H9 (cell line): ENCODE measurements around the gene CRHR1. TPM values are rescaled to one million over a fixed set of nuclear protein-coding genes. Genes with fewer than 3 reads are reported as not detected.

Experiments used
- DNase-seq: peaks from one replicate; pipeline ENCODE4 v3.0.0-alpha.2; 2017
- H2AFZ ChIP-seq: one replicate; pipeline ENCODE4 v1.6.1; 2013; ENCODE audit warnings: mild to moderate bottlenecking, low read length, control low read depth, moderate library complexity
- H2AK5ac ChIP-seq: 2 replicates; pipeline ENCODE4 v1.6.1; 2013; ENCODE audit warnings: low read length, control low read depth, mixed read lengths; ENCODE audit not compliant: insufficient read length
- H2BK120ac ChIP-seq: one replicate; pipeline ENCODE4 v1.6.1; 2013; ENCODE audit warnings: low read depth, mild to moderate bottlenecking, low read length, control low read depth, inconsistent platforms; ENCODE audit not compliant: poor library complexity, severe bottlenecking
- H2BK12ac ChIP-seq: 2 replicates; pipeline ENCODE4 v1.6.1; 2013; ENCODE audit warnings: low read length, control low read depth, mixed read lengths, low read depth; ENCODE audit not compliant: insufficient read length
- H2BK15ac ChIP-seq: 2 replicates; pipeline ENCODE4 v1.6.1; 2013; ENCODE audit warnings: low read depth, low read length, control low read depth
- H2BK20ac ChIP-seq: one replicate; pipeline ENCODE4 v1.6.1; 2013; ENCODE audit warnings: low read depth, mild to moderate bottlenecking, low read length, control low read depth, inconsistent platforms; ENCODE audit not compliant: poor library complexity, severe bottlenecking
- H2BK5ac ChIP-seq: 2 replicates; pipeline ENCODE4 v1.6.1; 2013; ENCODE audit warnings: low read length, control low read depth, mixed read lengths; ENCODE audit not compliant: insufficient read length
- H3K14ac ChIP-seq: 2 replicates; pipeline ENCODE4 v1.6.1; 2013; ENCODE audit warnings: low read length, control low read depth; ENCODE audit not compliant: insufficient read depth
- H3K18ac ChIP-seq: 2 replicates; pipeline ENCODE4 v1.6.1; 2013; ENCODE audit warnings: low read depth, mild to moderate bottlenecking, mixed read lengths, low read length, control low read depth; ENCODE audit not compliant: insufficient read length
- H3K23ac ChIP-seq: 2 replicates; pipeline ENCODE4 v1.6.1; 2013; ENCODE audit warnings: low read length, control low read depth, mixed read lengths, low read depth; ENCODE audit not compliant: insufficient read length
- H3K23me2 ChIP-seq: 2 replicates; pipeline ENCODE4 v1.6.1; 2013; ENCODE audit warnings: low read depth, mild to moderate bottlenecking, mixed read lengths, low read length, control low read depth; ENCODE audit not compliant: insufficient read length, poor library complexity, severe bottlenecking
- H3K27ac ChIP-seq: 2 replicates; pipeline ENCODE4 v1.5.1; 2013; ENCODE audit warnings: low read length, control low read depth, mixed read lengths, low read depth; ENCODE audit not compliant: insufficient read length
- H3K27me3 ChIP-seq: 2 replicates; pipeline ENCODE4 v1.6.1; 2013; ENCODE audit warnings: low read length, control low read depth, inconsistent platforms; ENCODE audit not compliant: insufficient read depth
- H3K4ac ChIP-seq: 2 replicates; pipeline ENCODE4 v1.6.1; 2013; ENCODE audit warnings: low read depth, mild to moderate bottlenecking, control low read depth, inconsistent platforms, low read length, moderate library complexity
- H3K4me1 ChIP-seq: 2 replicates; pipeline ENCODE4 v1.6.1; 2013; ENCODE audit warnings: low read length, control low read depth, inconsistent platforms; ENCODE audit not compliant: insufficient read depth
- H3K4me2 ChIP-seq: 2 replicates; pipeline ENCODE4 v1.6.1; 2013; ENCODE audit warnings: low read length, control low read depth, mixed read lengths; ENCODE audit not compliant: insufficient read length, insufficient read depth
- H3K56ac ChIP-seq: 2 replicates; pipeline ENCODE4 v1.6.1; 2013; ENCODE audit warnings: low read depth, mild to moderate bottlenecking, mixed read lengths, low read length, control low read depth; ENCODE audit not compliant: insufficient read length
- H3K79me1 ChIP-seq: 2 replicates; pipeline ENCODE4 v1.6.1; 2013; ENCODE audit warnings: low read depth, mild to moderate bottlenecking, moderate library complexity, low read length, control low read depth, inconsistent platforms; ENCODE audit not compliant: insufficient read depth, poor library complexity, severe bottlenecking
- H3K79me2 ChIP-seq: 2 replicates; pipeline ENCODE4 v1.6.1; 2013; ENCODE audit warnings: low read length, control low read depth, inconsistent platforms; ENCODE audit not compliant: insufficient read depth
- H3K9ac ChIP-seq: 2 replicates; pipeline ENCODE4 v1.6.1; 2013; ENCODE audit warnings: low read length, control low read depth, mixed read lengths; ENCODE audit not compliant: insufficient read length; ENCODE audit errors: extremely low read depth
- H3K9me3 ChIP-seq: one replicate; pipeline ENCODE4 v1.6.1; 2013; ENCODE audit warnings: low read depth, low read length, inconsistent platforms; ENCODE audit not compliant: control insufficient read depth
- H3T11ph ChIP-seq: one replicate; pipeline ENCODE4 v1.6.1; 2013; ENCODE audit warnings: mild to moderate bottlenecking, low read length, control low read depth, inconsistent platforms
- H4K20me1 ChIP-seq: one replicate; pipeline ENCODE4 v1.6.1; 2013; ENCODE audit not compliant: control insufficient read depth, insufficient read length, insufficient read depth
- H4K5ac ChIP-seq: 2 replicates; pipeline ENCODE4 v1.6.1; 2013; ENCODE audit warnings: low read depth, mild to moderate bottlenecking, mixed read lengths, low read length, control low read depth; ENCODE audit not compliant: insufficient read length
- H4K8ac ChIP-seq: replicated peaks from 2 replicates; pipeline ENCODE4 v1.6.1; 2013; ENCODE audit warnings: low read length, control low read depth, mixed read lengths, low read depth; ENCODE audit not compliant: insufficient read length
- H4K91ac ChIP-seq: 2 replicates; pipeline ENCODE4 v1.6.1; 2013; ENCODE audit warnings: low read depth, mild to moderate bottlenecking, moderate library complexity, mixed read lengths, low read length, control low read depth; ENCODE audit not compliant: insufficient read length
- H3K27ac Mint-ChIP-seq, 3 experiments: 2 replicates in 2 of 3; 3 replicates in 1 of 3; pipeline ENCODE4 v1.8.0; 2020 to 2021; ENCODE audit warnings: mixed read lengths in 3 of 3, mild to moderate bottlenecking in 1 of 3, moderate library complexity in 1 of 3
- H3K27me3 Mint-ChIP-seq: 2 replicates; pipeline ENCODE4 v1.8.0; 2021; ENCODE audit warnings: low read depth, mild to moderate bottlenecking, moderate library complexity, mixed read lengths
- H3K36me3 Mint-ChIP-seq, 3 experiments: 2 replicates in 2 of 3; 3 replicates in 1 of 3; pipeline ENCODE4 v1.8.0; 2020 to 2021; ENCODE audit warnings: low read depth in 3 of 3, mixed read lengths in 3 of 3; ENCODE audit not compliant: insufficient read depth in 1 of 3
- H3K4me1 Mint-ChIP-seq, 2 experiments: 2 replicates each; pipeline ENCODE4 v1.8.0; 2020; ENCODE audit warnings: mixed read lengths in 2 of 2
- H3K4me3 Mint-ChIP-seq, 2 experiments: 2 replicates in 1 of 2; 3 replicates in 1 of 2; pipeline ENCODE4 v1.8.0; 2020 to 2021; ENCODE audit warnings: mild to moderate bottlenecking in 2 of 2, mixed read lengths in 2 of 2, moderate library complexity in 1 of 2
- H3K9me3 Mint-ChIP-seq, 2 experiments: 2 replicates in 1 of 2; 3 replicates in 1 of 2; pipeline ENCODE4 v1.8.0; 2020; ENCODE audit warnings: mild to moderate bottlenecking in 2 of 2, mixed read lengths in 2 of 2, moderate library complexity in 1 of 2
- CTCF ChIP-seq: fragments of 200-600 bp; sonication (generic); conservative IDR thresholded peaks from 3 replicates; pipeline ENCODE4 v1.8.0; 2021; ENCODE audit warnings: antibody characterized with exemption, mild to moderate bottlenecking
- WGBS: extraction: QIAGEN DNeasy Blood & Tissue Kit; methylation state at CpG from one replicate; pipeline ENCODE4 v1.1.7; 2013; ENCODE audit warnings: missing lambda C conversion rate, low lambda C conversion rate, mixed read lengths; ENCODE audit not compliant: insufficient read length; ENCODE audit errors: extremely low coverage; 5-methylcytosine and 5-hydroxymethylcytosine counted together
- total RNA-seq: library from RNA; stranded (reverse); gene quantifications from 2 replicates; pipeline ENCODE4 v1.2.1, GENCODE V29; 2021

The CRHR1 gene
- total RNA-seq, 1 experiment from 2014 or later = 0.52 TPM

GRCh38 chr17:45735488-45735887 is 48.6 kb upstream of the CRHR1 start:
- no peak overlapping the region for H2BK5ac ChIP-seq
- H3K27me3 Mint-ChIP-seq = peaks cover 69% of the 10 kb centered on the region
- H2AFZ ChIP-seq = no peak overlapping the region
- no peaks in the 10 kb centered on the region for H3K9me3 ChIP-seq
- H3K14ac ChIP-seq = no peak overlapping the region
- H4K5ac ChIP-seq = no peak overlapping the region
- peaks cover 10% of the 10 kb centered on the region in 2 experiments; a peak in 4 of 5 replicates for H3K9me3 Mint-ChIP-seq
- no peak for TF ChIP-seq CTCF
- no peak overlapping the region for H4K8ac ChIP-seq
- H3K56ac ChIP-seq = no peak overlapping the region
- no peak overlapping the region for H3K27ac Mint-ChIP-seq
- H3T11ph ChIP-seq = no peak overlapping the region
- H3K23ac ChIP-seq = no peak overlapping the region
- H3K79me1 ChIP-seq = no peaks in the 10 kb centered on the region
- no peak overlapping the region for H3K4me2 ChIP-seq
- no peak for DNase-seq
- no peaks in the 10 kb centered on the region for H4K20me1 ChIP-seq
- no peaks in the 10 kb centered on the region for H3K27me3 ChIP-seq
- H3K36me3 Mint-ChIP-seq = no peaks in the 10 kb centered on the region; a peak in 1 of 7 replicates
- no peak overlapping the region for H3K4ac ChIP-seq
- no peak overlapping the region for H2AK5ac ChIP-seq
- H3K4me1 ChIP-seq = no peaks in the 10 kb centered on the region
- H2BK15ac ChIP-seq = no peak overlapping the region
- H3K4me1 Mint-ChIP-seq = peaks cover 3 to 7% of the 10 kb centered on the region in 2 experiments; a peak in 3 of 4 replicates
- H2BK20ac ChIP-seq = no peak overlapping the region
- WGBS = no CpG with 5 or more reads among the region's 1 CpG
- no peak overlapping the region for H3K9ac ChIP-seq
- no peak overlapping the region for H4K91ac ChIP-seq
- H2BK12ac ChIP-seq = no peak overlapping the region
- no peak overlapping the region for H3K18ac ChIP-seq
- H3K79me2 ChIP-seq = no peaks in the 10 kb centered on the region
- no peak overlapping the region for H3K27ac ChIP-seq
- H3K23me2 ChIP-seq = no peaks in the 10 kb centered on the region
- no peak overlapping the region for H2BK120ac ChIP-seq
- H3K4me3 Mint-ChIP-seq = no peak overlapping the region
